SK-N-MC (cell line): ENCODE data around the gene MYO15B.

ENCODE experiments used
- EZH2 ChIP-seq: fragments of 200-600 bp; sonication (generic); IDR thresholded peaks from one replicate; pipeline ENCODE4 v1.6.1; 2017; ENCODE audit warnings: antibody characterized with exemption
- FOXP2 ChIP-seq: optimal IDR thresholded peaks from 2 replicates; pipeline ENCODE3; 2011; ENCODE audit warnings: mild to moderate bottlenecking, moderate library complexity; ENCODE audit not compliant: insufficient read depth; ENCODE audit errors: extremely low read length, control extremely low read depth
- POLR2AphosphoS5 ChIP-seq: IDR thresholded peaks from 2 replicates; pipeline ENCODE4 v1.6.1; 2012; ENCODE audit warnings: mild to moderate bottlenecking, low read depth, low read length, borderline replicate concordance

DNA sequence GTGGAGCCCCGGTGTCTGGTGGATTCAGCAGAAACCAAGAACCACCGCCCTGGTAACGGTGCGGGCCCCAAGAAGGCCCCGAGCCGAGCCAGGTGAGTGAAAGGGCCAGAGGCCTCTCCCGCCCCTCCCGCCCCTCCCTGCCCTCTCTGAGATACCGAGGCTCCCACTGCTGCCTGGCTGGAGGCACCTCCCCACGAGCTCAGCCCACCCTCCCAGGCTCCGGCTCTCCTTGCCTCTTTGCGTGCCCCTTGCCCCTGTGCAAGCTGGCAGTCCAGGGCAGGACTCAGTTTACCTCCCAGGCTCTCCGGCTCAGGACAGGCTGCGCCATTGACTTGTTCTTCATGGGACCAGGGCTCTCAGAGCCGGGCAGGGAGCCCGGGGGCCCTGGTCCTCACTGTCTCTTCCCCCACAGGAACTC lies 14.1 kb upstream of the MYO15B start:
- no peak for TF ChIP-seq EZH2
- no peak for TF ChIP-seq FOXP2
- no peak for TF ChIP-seq POLR2AphosphoS5
